Mucosa of stomach (tissue), 1 donor: ENCODE results near the gene RPL14.
A peak's percentile ranks its signal among the peaks of the same experiment; 100 is the strongest.

ENCODE experiments used
- H3K27me3 ChIP-seq: one replicate; pipeline ENCODE4 v1.7.0; 2013; ENCODE audit warnings: mild to moderate bottlenecking, low read length; ENCODE audit not compliant: control insufficient read depth, insufficient read depth
- H3K36me3 ChIP-seq: one replicate; pipeline ENCODE4 v1.7.0; 2013; ENCODE audit warnings: low read length; ENCODE audit not compliant: control insufficient read depth, insufficient read depth
- H3K4me1 ChIP-seq: one replicate; pipeline ENCODE4 v1.7.0; 2013; ENCODE audit warnings: mild to moderate bottlenecking, low read length; ENCODE audit not compliant: control insufficient read depth, insufficient read depth
- H3K4me3 ChIP-seq: one replicate; pipeline ENCODE4 v1.7.0; 2013; ENCODE audit warnings: low read length
- H3K9ac ChIP-seq: one replicate; pipeline ENCODE4 v1.7.0; 2013; ENCODE audit warnings: mild to moderate bottlenecking, low read length, moderate library complexity
- H3K9me3 ChIP-seq: one replicate; pipeline ENCODE4 v1.7.0; 2013; ENCODE audit warnings: mild to moderate bottlenecking, low read length, moderate library complexity; ENCODE audit not compliant: control insufficient read depth
- donor health status: Pancreatic carcinoma.

The RPL14 gene

GRCh38 chr3:40504636-40505430 lies 47.7 kb downstream of the RPL14 start:
- peak overlapping the region; percentile 78 for H3K9ac ChIP-seq
- no peaks in the 10 kb centered on the region for H3K9me3 ChIP-seq
- H3K27me3 ChIP-seq: no peaks in the 10 kb centered on the region
- no peaks in the 10 kb centered on the region for H3K36me3 ChIP-seq
- no peaks in the 10 kb centered on the region for H3K4me1 ChIP-seq
- no peak overlapping the region for H3K4me3 ChIP-seq

- Histone ChIP-seq H3K9ac (peak within 1 kb of the TSS; percentile 78), H3K36me3 (no peaks in the 10 kb centered on the region), H3K9me3 (no peaks in the 10 kb centered on the region), H3K4me3 (peak within 1 kb of the TSS; percentile 89), H3K27me3 (no peaks in the 10 kb centered on the region), H3K4me1 (no peaks in the 10 kb centered on the region)
Observed at GRCh38 chr3:40505599-40506462, 48.7 kb downstream of the RPL14 start, which contains the start of gene ZNF620. Gene ZNF620 (plus strand): TSS chr3:40506039. CDS start chr3:40506353, 314 bp downstream.

DNA sequence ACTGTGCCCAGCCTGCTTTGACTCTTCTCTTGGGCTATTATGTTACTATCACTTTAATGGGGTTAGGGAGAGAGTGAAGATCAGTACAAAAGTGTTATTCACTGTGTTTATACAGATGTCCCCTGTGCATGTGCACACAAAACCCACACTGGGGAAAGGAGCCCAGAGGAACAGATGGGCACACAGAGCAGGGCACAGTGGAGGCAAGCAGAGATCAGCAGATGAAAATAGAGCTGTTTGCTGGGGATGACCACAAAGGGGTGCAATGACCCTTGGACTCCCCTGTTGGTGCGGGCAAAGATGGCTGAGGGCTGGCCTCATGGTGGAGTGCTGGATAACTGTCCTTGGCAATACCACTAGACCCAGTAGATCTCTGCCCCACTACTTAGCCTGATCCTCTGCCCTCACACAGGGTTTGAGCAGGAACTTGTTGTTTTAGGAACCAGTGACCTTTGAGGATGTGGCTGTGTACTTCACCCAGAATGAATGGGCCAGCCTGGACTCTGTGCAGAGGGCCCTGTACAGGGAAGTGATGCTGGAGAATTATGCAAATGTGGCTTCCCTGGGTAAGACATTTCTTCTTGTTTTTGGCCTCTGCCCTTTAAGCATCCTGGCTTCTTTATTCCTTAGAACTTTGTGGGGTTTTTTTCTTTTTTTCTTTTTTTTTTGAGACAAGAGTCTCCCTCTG lies 54.0 kb downstream of the RPL14 start:
- Histone ChIP-seq H3K36me3 (no peaks in the 10 kb centered on the region), H3K27me3 (no peaks in the 10 kb centered on the region), H3K9me3 (no peaks in the 10 kb centered on the region), H3K4me1 (no peaks in the 10 kb centered on the region), H3K9ac (no peak overlapping the region), H3K4me3 (no peak overlapping the region)

- no peak overlapping the region for H3K9ac ChIP-seq
- no peaks in the 10 kb centered on the region for H3K9me3 ChIP-seq
- no peaks in the 10 kb centered on the region for H3K36me3 ChIP-seq
- H3K4me1 ChIP-seq: no peaks in the 10 kb centered on the region
- H3K27me3 ChIP-seq: no peaks in the 10 kb centered on the region
- no peak overlapping the region for H3K4me3 ChIP-seq
Observed at GRCh38 chr3:40516201-40516600, 59.1 kb downstream of the RPL14 start.

GRCh38 chr3:40518067-40518466 lies 60.9 kb downstream of the RPL14 start:
- no peaks in the 10 kb centered on the region for H3K4me1 ChIP-seq
- no peak overlapping the region for H3K4me3 ChIP-seq
- H3K36me3 ChIP-seq: no peaks in the 10 kb centered on the region
- H3K9me3 ChIP-seq: no peaks in the 10 kb centered on the region
- no peak overlapping the region for H3K9ac ChIP-seq
- no peaks in the 10 kb centered on the region for H3K27me3 ChIP-seq
